Measurements from ENCODE around the gene PTPRD.

Gene PTPRD

DNA sequence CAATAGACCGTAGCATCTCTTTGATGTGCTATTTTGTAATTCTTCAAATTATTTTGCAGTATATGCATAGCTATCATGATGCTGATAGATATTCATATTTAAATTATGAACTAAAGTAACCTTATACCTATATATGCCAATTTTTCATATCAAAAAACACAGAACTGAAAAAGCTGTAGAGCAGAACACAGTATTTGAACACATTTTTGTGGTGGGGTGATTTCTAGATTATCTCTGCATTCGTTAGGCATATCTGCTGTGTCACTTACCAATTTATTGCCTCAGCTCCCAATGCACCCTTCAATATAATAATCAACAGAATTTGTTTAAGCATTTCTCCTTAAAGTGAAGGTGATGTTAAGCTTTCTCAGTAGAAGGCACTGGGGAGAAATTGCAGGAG, 998.2 kb downstream of the PTPRD start:
- H3K27me3 ChIP-seq (ENCODE audit: low read length), result no peaks in the 10 kb centered on the region
- no peaks in the 10 kb centered on the region for H3K36me3 ChIP-seq (ENCODE audit: low read length)
- H3K9me3 ChIP-seq (ENCODE audit: insufficient read depth, low read length), result no peaks in the 10 kb centered on the region
- no peak overlapping the region for H3K4me2 ChIP-seq (ENCODE audit: low read depth, low read length, poor library complexity, severe bottlenecking)
- no peak overlapping the region for H3K27ac ChIP-seq (ENCODE audit: low read depth, low read length)
- no peaks in the 10 kb centered on the region for H3K9me2 ChIP-seq (replicated peaks; ENCODE audit: insufficient read depth, low read length)
- H3K9ac ChIP-seq (ENCODE audit: low read length), result no peak overlapping the region
- H3K79me2 ChIP-seq (ENCODE audit: insufficient read depth, low read length), result no peaks in the 10 kb centered on the region
- no peak for TF ChIP-seq EZH2phosphoT487 (conservative IDR thresholded peaks at IDR 0.05; ENCODE audit: low read length)
- TF ChIP-seq CTCF (IDR thresholded peaks at IDR 0.05; ENCODE audit: insufficient read depth, low read length, poor library complexity, severe bottlenecking), result no peak
- no peak overlapping the region for H3K4me3 ChIP-seq (ENCODE audit: insufficient read depth, low read length, poor library complexity, severe bottlenecking)
- no peak overlapping the region for H2AFZ ChIP-seq (ENCODE audit: low read depth, low read length, severe bottlenecking)
- peaks cover 9% of the 10 kb centered on the region; the same call in 1 of the 2 replicates for H3F3A ChIP-seq (ENCODE audit: insufficient read depth)
- no peaks in the 10 kb centered on the region for H4K20me1 ChIP-seq (ENCODE audit: low read depth, low read length)

DNA sequence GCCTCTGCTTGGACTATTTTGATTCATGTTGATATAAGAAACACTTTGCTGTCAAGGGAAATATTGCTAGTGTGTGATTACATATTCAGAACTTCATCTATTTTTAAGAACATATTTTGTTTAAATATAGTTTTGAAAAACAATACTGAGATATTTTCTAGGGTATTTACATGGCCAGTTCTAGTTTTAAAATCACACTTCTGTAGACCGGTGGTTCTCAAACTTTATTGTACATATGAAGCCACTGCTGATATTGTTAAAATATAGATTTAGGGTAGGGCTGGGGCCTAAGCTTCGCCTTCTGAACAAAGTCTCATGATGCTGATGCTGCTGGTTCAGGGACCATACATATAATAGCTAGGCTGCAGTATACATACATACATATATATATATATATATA, 1000.0 kb downstream of the PTPRD start:
- TF ChIP-seq CTCF (IDR thresholded peaks at IDR 0.05; ENCODE audit: insufficient read depth, low read length, poor library complexity, severe bottlenecking) (no peak), EZH2phosphoT487 (conservative IDR thresholded peaks at IDR 0.05; ENCODE audit: low read length) (no peak)

DNA sequence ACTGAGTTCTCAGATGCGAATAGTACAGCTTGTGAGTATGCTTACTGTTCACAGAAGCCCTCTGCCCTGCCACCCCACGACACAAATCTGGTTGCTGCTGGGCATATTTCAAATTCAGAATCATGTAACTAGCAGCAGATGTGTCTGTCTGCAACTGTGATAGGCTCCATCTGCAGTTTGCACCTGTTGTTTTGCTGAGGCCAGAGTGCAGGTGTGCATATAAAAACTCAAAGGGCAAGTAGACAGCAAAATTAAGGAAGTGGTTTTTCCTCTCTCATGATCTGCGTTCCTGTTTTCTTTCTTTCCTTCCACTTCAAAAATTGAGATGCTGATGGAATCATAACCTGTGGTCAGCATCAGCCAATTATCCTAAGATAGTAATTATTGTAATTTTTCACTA, 1000.5 kb downstream of the PTPRD start:
- Histone ChIP-seq H4K20me1 (ENCODE audit: low read depth, low read length) (no peaks in the 10 kb centered on the region), H3F3A (ENCODE audit: insufficient read depth) (peaks cover 9% of the 10 kb centered on the region; the same call in 1 of the 2 replicates), H3K9me3 (ENCODE audit: insufficient read depth, low read length) (no peaks in the 10 kb centered on the region), H3K9me2 (replicated peaks; ENCODE audit: insufficient read depth, low read length) (no peaks in the 10 kb centered on the region), H3K79me2 (ENCODE audit: insufficient read depth, low read length) (no peaks in the 10 kb centered on the region), H3K4me3 (ENCODE audit: insufficient read depth, low read length, poor library complexity, severe bottlenecking) (no peak overlapping the region), H2AFZ (ENCODE audit: low read depth, low read length, severe bottlenecking) (no peak overlapping the region), H3K4me2 (ENCODE audit: low read depth, low read length, poor library complexity, severe bottlenecking) (peak overlapping the region; percentile 31), H3K27me3 (ENCODE audit: low read length) (no peaks in the 10 kb centered on the region), H3K9ac (ENCODE audit: low read length) (no peak overlapping the region), H3K36me3 (ENCODE audit: low read length) (no peaks in the 10 kb centered on the region), H3K27ac (ENCODE audit: low read depth, low read length) (no peak overlapping the region)
- TF ChIP-seq CTCF (IDR thresholded peaks at IDR 0.05; ENCODE audit: insufficient read depth, low read length, poor library complexity, severe bottlenecking), result no peak
- no peak for TF ChIP-seq EZH2phosphoT487 (conservative IDR thresholded peaks at IDR 0.05; ENCODE audit: low read length)

More for the DNA sequence above, 1000.0 kb downstream of the PTPRD start:
- Histone ChIP-seq H3K9ac (ENCODE audit: low read length) (no peak overlapping the region), H3K4me2 (ENCODE audit: low read depth, low read length, poor library complexity, severe bottlenecking) (no peak overlapping the region), H3K9me2 (replicated peaks; ENCODE audit: insufficient read depth, low read length) (no peaks in the 10 kb centered on the region), H2AFZ (ENCODE audit: low read depth, low read length, severe bottlenecking) (no peak overlapping the region), H3K27me3 (ENCODE audit: low read length) (no peaks in the 10 kb centered on the region), H3F3A (ENCODE audit: insufficient read depth) (peaks cover 9% of the 10 kb centered on the region; the same call in 1 of the 2 replicates), H3K36me3 (ENCODE audit: low read length) (no peaks in the 10 kb centered on the region), H3K79me2 (ENCODE audit: insufficient read depth, low read length) (no peaks in the 10 kb centered on the region), H3K9me3 (ENCODE audit: insufficient read depth, low read length) (no peaks in the 10 kb centered on the region), H3K27ac (ENCODE audit: low read depth, low read length) (no peak overlapping the region), H4K20me1 (ENCODE audit: low read depth, low read length) (no peaks in the 10 kb centered on the region), H3K4me3 (ENCODE audit: insufficient read depth, low read length, poor library complexity, severe bottlenecking) (no peak overlapping the region)
